HG03439 (cell line): ENCODE results near the gene FOXI1.
"Not testable (repeated sequence)": the region's sequence is repeated elsewhere in the genome, so short reads cannot be mapped to it uniquely, and the experiment has no call there.

Experiments
- ATAC-seq: cut with Tn5 transposase; IDR thresholded peaks from one replicate; pipeline ENCODE4 v1.9.1; 2021; ENCODE audit warnings: mild to moderate bottlenecking, moderate library complexity; ENCODE audit not compliant: unreplicated experiment

FOXI1 gene

DNA sequence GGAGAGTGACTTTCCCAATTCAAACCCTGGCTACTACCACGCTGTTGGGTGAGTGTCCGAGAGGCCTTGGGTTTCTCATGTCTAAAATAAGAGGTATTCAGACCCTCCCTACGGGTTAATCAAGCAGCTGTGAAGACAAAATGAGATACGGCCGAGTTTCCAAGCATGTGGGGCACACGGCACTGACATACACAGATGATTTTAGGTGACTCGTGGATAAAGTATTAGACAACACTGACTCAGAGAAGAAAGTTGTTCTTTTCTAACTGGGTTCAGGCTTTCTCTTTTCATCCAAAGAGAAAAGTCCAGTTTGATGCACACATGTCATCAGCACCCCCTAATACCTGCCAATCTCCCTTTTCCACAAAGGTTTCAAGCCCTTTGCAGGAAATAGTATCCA lies 15.6 kb downstream of the FOXI1 start:
- no peak for ATAC-seq

DNA sequence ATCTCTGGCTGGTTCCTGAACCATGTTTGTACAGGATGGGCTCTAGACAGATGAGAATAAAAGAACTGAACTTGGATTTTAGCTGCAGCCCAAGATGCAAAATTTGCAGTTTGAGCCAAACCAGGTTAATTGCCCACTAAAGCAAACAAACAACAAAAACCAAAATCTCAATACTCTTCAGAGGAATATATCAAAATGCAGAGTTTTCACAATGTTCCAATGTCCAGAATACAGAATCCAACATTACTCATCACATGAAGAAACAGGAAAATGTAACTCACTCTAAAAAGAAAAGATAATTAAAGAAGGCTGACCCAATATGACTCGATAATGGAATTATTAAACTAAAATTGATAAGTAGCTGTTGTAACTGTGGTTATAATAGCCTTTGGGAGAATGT lies 20.4 kb downstream of the FOXI1 start:
- ATAC-seq = no peak

DNA sequence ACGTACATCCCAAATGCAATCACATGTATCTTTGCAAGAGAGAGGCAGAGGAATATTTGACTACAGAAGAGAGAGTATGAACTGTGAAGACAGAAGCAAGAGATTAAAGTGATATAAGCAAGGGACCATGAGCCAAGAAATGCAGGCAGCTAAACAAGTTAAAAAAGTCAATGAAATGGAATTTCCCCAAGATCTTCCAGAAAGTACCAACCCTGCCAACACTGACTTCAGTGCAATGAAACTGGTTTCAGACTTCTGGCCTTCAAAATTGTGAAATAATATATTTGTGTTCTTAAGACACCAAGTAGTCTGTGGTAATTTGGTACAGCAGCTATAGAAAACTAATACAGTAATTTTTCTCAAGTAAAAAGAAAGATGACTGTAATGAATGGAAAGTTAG lies 20.9 kb downstream of the FOXI1 start:
- no peak for ATAC-seq

- ATAC-seq = no peak
These were observed 25.5 kb downstream of the FOXI1 start for GRCh38 chr5:170131235-170131634.

DNA sequence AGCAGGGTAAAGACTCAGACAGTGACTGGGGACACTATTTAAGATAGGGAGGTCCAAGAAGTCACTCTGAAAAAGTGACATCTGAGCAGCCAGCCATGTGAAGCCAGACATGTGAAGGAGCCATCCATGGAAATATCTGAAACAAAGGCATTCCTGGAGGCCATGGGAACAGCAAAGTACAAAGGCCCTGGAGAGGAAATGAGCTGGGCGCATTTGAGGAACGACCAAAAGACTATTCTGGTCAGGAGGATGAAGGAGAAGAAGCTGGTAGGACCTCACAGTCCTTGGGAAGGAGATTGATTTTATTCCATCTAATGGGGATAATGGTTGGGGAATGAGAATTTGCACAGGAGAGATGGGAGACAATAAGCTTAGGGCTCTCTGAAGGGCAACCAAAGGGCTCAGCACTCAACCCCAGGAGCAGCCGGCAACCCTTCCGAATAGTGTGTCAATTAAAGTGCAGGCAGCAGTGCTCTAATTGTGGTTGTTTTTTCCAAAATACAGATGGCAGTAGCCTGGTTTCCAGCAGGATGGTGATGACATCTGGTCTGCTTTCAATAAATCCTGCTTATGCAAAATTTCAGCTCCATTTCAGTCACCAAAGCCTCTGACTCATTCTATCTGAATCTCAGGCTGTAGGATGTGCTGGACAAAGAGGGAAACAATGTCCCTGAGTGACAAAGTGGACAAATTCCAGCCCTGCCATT lies 26.7 kb downstream of the FOXI1 start:
- no peak for ATAC-seq

DNA sequence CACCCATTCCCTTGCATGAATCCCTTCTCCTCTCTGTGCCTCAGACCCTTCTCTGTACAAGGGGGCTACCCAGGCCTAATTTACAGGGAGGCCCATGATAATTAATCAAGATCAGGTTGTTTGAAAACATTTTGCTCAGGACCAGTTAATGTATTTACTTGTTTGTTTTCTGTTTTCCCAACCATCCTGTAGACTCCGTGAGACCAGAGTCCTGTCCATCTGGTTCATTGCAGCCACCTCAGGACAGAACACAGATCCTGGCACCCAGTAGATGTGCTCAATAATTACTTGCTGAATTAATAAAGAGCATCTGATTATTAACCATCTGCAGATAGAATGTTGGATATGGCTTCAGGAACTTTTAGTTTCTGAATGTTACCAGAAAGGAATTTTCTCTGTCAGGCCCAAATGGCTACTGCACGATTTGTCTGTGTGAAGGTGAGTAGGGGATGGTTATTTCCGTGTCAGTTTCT lies 27.3 kb downstream of the FOXI1 start:
- no peak for ATAC-seq

DNA sequence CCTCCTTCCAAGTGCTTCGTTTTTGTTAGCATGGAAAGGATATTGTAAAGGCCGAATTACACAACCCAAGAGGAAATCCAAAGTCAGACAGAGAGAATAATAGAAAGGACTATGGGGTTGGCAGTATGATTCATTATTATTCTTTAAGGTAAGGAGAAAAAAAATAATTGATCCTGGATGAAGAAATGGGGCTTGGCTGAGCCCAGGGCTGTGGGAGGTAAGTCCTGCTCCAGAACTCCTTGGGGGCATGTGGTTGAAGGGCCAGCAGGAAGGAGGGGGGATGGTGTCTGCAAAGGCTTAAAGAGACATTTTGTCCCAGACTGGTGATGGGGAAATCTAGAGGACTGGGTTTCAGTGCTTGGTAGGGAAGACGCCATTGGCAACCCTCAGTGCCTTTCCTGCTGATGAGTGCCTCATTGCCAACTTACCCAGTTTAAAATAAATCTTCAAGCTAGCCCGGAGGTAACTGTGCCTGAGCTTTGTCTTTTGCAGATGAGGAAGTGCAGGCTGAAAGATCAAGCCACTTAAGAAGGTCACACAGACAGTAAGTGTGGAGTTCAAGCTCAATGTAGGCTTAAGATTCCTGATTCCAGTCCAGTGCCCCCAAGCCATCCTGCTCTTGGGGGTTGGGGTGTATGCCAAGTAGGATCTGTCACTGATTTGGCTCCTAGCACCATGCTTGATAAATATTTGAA lies 30.2 kb downstream of the FOXI1 start:
- ATAC-seq = no peak

DNA sequence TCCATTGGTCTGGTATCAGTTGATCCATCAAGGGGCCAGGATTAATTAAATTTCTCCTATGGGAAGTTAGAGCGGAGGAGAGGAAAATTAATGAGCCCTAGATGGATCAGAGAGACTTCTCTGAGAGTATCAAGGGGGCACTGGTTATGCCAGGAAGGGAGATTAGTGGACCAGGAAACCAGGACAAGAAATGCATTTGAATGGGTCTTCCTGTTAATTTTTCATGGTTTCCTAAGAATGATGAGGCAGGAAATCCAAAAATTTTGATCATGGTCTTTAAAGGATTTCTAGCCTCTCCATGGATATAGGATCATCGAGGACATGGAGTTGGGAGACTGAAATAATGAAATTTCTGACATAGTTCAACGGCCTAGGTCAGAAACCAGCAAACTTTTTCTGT lies 30.8 kb downstream of the FOXI1 start:
- no peak for ATAC-seq

GRCh38 chr5:170137694-170138214 lies 32.1 kb downstream of the FOXI1 start:
- ATAC-seq = no peak

GRCh38 chr5:170138273-170138672 lies 32.6 kb downstream of the FOXI1 start:
- no peak for ATAC-seq

- no peak for ATAC-seq
These were observed 34.2 kb downstream of the FOXI1 start for GRCh38 chr5:170139786-170140335.

DNA sequence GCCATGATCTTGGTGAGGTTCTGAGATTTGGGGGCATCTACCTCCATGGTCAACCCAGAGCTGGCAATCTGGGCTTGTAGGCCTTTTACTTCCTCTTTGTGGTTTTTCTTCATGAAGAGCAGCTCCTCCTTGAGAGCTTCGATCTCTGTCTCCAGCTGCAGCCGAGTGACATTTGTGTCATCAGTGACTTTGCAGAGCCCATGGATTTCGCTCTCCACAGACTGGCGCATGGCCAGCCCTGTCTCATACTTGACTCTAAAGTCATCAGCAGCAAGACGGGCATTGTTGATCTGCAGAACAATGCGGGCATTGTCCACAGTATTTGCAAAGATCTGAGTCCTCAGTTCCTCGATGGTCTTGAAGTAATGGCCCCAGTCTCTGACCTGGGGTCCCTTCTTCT lies 35.5 kb downstream of the FOXI1 start:
- not testable (repeated sequence) for ATAC-seq

DNA sequence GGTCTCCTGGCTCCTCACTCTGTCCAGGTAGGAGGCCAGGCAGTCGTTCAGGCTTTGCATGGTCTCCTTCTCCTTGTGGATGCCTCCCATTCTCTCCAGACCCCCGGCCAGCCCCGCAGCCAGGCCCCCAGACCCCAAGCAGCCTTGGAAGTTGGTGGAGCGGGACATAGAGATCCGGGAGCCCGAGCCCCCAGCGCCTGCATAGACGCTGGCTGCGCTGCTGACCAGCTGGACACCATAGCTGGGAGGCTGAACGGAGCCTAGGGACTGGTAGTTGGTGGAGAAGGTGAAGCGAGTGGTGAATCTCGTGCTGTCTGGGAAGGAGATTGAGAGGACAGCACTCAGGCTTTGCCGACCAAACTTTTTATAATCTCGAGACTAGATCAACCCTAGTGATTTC lies 35.9 kb downstream of the FOXI1 start:
- ATAC-seq = no peak

DNA sequence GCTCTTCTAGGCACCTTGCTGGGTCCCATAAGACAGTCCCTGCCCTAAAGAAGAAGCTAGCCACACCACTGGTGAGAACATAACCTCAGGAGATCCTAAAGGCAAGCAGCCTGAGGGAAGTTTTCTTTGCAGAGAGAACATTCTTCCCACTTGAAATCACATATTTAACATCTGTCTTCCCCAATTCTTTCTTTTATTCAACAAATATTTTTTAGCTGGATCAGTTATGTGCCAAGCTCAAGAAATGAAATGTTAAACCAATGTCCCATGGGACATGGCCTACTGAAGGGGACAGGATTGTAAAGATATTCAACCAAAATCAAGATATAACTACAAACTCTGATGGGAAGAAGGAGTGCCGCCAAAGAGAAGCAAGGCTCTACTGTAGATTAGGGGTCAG lies 36.5 kb downstream of the FOXI1 start:
- ATAC-seq = no peak

DNA sequence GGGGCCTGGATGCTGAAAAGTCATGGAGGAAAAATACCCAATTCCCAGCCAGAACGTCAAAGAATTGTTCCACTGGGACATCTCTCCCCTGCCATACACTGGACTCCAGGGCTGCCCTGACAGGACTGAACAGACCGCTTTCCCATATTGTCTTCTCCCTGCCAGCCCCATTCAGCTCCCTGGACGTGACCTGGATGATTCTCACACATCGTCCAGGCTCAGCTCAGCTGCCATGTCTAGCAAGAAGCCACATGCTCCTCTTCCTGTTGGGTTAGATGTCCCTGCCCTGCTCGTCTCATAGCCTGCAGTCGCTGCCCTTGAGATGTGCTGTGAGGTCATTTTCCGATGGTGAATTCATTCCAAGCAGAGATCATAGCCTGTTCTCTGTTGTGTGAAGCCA lies 37.4 kb downstream of the FOXI1 start:
- ATAC-seq = no peak

DNA sequence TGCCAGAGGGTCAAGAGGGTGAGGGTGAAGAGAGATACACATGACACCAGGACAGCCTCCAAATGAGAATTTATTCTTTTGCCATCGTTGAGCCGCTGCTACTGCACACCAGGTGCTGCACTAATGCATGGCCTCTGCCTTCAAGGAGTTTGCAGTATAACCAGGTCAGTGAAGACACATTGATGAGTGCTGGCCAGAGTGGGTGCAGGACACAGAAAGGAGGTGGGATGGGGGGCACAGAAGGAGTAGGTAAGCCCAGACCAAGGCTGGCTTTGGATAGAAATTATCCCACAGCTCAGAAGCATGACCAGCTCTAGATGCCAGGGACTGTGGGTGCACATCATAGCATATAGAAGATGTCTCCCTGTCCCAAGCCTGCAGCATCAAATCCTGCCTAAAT lies 38.0 kb downstream of the FOXI1 start:
- no peak for ATAC-seq

DNA sequence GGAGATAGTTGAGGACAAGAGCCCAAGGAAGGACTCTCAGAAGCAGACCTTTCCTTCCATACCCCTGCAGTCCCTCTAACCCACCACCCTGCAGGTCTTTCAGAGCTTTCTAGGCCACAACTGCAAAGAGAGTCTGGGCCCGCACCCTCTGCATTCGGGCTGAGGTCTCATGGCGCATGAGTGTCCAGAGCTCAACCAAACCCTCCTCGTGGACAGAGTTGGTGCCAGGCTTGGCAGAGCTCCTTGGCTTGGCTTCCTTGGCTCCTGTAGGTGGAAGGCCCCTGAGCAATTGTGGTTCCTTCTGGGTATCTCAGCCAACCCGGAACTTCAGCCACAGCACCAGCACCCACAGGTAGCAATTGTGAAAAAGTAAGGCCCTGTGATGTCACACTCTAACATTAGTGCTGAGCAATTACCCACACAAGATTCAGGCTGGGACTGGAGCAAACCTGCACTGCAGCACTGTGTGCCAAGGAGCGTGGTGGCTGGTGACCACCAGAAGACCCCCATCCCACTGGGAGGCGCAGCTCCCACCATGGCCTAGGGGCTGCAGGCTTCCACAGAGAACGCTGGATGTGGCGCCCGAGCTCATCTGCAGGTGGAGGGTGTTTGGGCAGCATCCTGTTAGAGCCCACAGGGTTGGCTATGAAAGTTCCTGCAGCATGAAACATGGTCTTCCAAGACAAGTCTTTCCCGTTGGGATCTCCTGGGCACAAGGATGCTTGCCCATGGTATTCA lies 38.8 kb downstream of the FOXI1 start:
- no peak for ATAC-seq

DNA sequence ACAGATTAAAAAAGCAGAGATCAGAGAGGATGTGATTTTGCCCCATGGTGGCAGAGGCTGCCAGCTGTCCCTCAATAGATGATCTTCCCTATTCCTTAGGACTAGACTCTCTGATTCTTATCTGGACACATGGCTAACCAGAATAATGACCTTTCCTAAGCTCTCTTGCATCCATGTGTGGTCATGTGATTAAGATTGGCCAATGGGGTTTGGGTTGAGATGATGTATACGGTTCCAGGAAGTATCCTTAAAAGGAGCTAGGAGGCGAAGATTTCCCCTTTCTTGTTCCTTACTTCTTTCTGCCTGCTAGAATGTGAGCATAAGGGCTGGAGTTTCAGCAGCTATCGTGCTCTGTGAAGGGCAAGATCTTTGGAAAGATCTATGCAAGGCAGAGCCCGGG lies 39.8 kb downstream of the FOXI1 start:
- no peak for ATAC-seq

GRCh38 chr5:170147051-170147752 lies 41.5 kb downstream of the FOXI1 start:
- ATAC-seq = no peak

GRCh38 chr5:170147753-170148264 lies 42.1 kb downstream of the FOXI1 start:
- ATAC-seq = no peak
